Progenitor cell of endocrine pancreas (in vitro differentiated cells): ENCODE data around the gene LRRC3. TPM values are rescaled to one million over a fixed set of nuclear protein-coding genes. Genes with fewer than 3 reads are reported as not detected.

Experiments used
- DNase-seq: peaks from one replicate; pipeline ENCODE4 v3.0.0; 2021; ENCODE audit warnings: low spot score; ENCODE audit not compliant: unreplicated experiment
- H3K27ac Mint-ChIP-seq: 2 replicates; pipeline ENCODE4 v1.8.0; 2021; ENCODE audit warnings: mild to moderate bottlenecking, moderate library complexity, mixed read lengths
- H3K27me3 Mint-ChIP-seq: 2 replicates; pipeline ENCODE4 v1.8.0; 2021; ENCODE audit warnings: mixed read lengths
- H3K36me3 Mint-ChIP-seq: 2 replicates; pipeline ENCODE4 v1.8.0; 2022; ENCODE audit warnings: mixed read lengths; ENCODE audit not compliant: insufficient read depth
- H3K4me1 Mint-ChIP-seq: 2 replicates; pipeline ENCODE4 v1.8.0; 2021; ENCODE audit warnings: low read depth, mixed read lengths
- H3K4me3 Mint-ChIP-seq: 2 replicates; pipeline ENCODE4 v1.8.0; 2021; ENCODE audit warnings: low read depth, mild to moderate bottlenecking, moderate library complexity, mixed read lengths
- H3K9me3 Mint-ChIP-seq: 2 replicates; pipeline ENCODE4 v1.8.0; 2021; ENCODE audit warnings: low read depth, mixed read lengths
- CTCF ChIP-seq: fragments of 200-600 bp; sonication (generic); IDR thresholded peaks from one replicate; pipeline ENCODE4 v1.5.0; 2021; ENCODE audit warnings: antibody characterized with exemption, mild to moderate bottlenecking; ENCODE audit not compliant: unreplicated experiment
- total RNA-seq: library from RNA; stranded (reverse); gene quantifications from 2 replicates; pipeline ENCODE4 v1.2.1, GENCODE V29; 2021

Gene LRRC3
- total RNA-seq, 1 donor from 2014 or later = 5.1 TPM

GRCh38 chr21:44418108-44418875 lies 37.0 kb upstream of the LRRC3 start:
- Mint-ChIP-seq H3K4me1 (no peaks in the 10 kb centered on the region), H3K9me3 (peaks cover 8% of the 10 kb centered on the region), H3K27ac (no peak overlapping the region), H3K27me3 (peaks cover 11% of the 10 kb centered on the region), H3K4me3 (no peak overlapping the region), H3K36me3 (no peaks in the 10 kb centered on the region)
- TF ChIP-seq CTCF = no peak
- DNase-seq = peak; percentile 6

GRCh38 chr21:44418876-44419230 lies 36.5 kb upstream of the LRRC3 start:
- DNase-seq = no peak
- no peak for TF ChIP-seq CTCF

GRCh38 chr21:44419679-44420078 lies 35.6 kb upstream of the LRRC3 start:
- H3K9me3 Mint-ChIP-seq = peaks cover 8% of the 10 kb centered on the region
- DNase-seq = no peak

More at GRCh38 chr21:44418876-44419230, 36.5 kb upstream of the LRRC3 start:
- Mint-ChIP-seq H3K9me3 (peaks cover 8% of the 10 kb centered on the region), H3K27ac (no peak overlapping the region), H3K4me3 (no peak overlapping the region), H3K36me3 (no peaks in the 10 kb centered on the region), H3K4me1 (no peaks in the 10 kb centered on the region), H3K27me3 (peaks cover 12% of the 10 kb centered on the region)

GRCh38 chr21:44420416-44421205 lies 34.7 kb upstream of the LRRC3 start:
- no peak for TF ChIP-seq CTCF
- no peaks in the 10 kb centered on the region for H3K4me1 Mint-ChIP-seq
- no peaks in the 10 kb centered on the region for H3K36me3 Mint-ChIP-seq
- H3K27me3 Mint-ChIP-seq = peaks cover 3% of the 10 kb centered on the region
- H3K9me3 Mint-ChIP-seq = peaks cover 8% of the 10 kb centered on the region
- H3K27ac Mint-ChIP-seq = no peak overlapping the region
- no peak for DNase-seq
- H3K4me3 Mint-ChIP-seq = no peak overlapping the region

More at GRCh38 chr21:44419679-44420078, 35.6 kb upstream of the LRRC3 start:
- Mint-ChIP-seq H3K4me1 (no peaks in the 10 kb centered on the region), H3K4me3 (no peak overlapping the region), H3K27me3 (peaks cover 9% of the 10 kb centered on the region), H3K36me3 (no peaks in the 10 kb centered on the region), H3K27ac (no peak overlapping the region)
- no peak for TF ChIP-seq CTCF

GRCh38 chr21:44421901-44422840 lies 33.1 kb upstream of the LRRC3 start:
- no peak for TF ChIP-seq CTCF
- Mint-ChIP-seq H3K27me3 (peaks cover 3% of the 10 kb centered on the region), H3K4me3 (no peak overlapping the region), H3K4me1 (no peaks in the 10 kb centered on the region), H3K9me3 (peaks cover 8% of the 10 kb centered on the region), H3K27ac (no peak overlapping the region), H3K36me3 (no peaks in the 10 kb centered on the region)
- no peak for DNase-seq
